Testis (tissue), 2 donors: ENCODE measurements around the gene OSBPL5.

Experiments
- POLR2A ChIP-seq: fragments of 450-650 bp; IDR thresholded peaks from one replicate; pipeline ENCODE4 v1.6.1; 2017; ENCODE audit warnings: antibody characterized with exemption, mild to moderate bottlenecking, moderate library complexity
- TF ChIP-seq, protein P1 (sequence below), 3 experiments: fragments of 450-650 bp in 2 of 3; fragments of 200-600 bp in 1 of 3; sonication (generic) in 1 of 3; IDR thresholded peaks; one replicate each; pipeline ENCODE4 v1.5.1; 2016 to 2019; ENCODE audit warnings: antibody characterized with exemption in 3 of 3, mild to moderate bottlenecking in 2 of 3, moderate library complexity in 1 of 3

DNA sequence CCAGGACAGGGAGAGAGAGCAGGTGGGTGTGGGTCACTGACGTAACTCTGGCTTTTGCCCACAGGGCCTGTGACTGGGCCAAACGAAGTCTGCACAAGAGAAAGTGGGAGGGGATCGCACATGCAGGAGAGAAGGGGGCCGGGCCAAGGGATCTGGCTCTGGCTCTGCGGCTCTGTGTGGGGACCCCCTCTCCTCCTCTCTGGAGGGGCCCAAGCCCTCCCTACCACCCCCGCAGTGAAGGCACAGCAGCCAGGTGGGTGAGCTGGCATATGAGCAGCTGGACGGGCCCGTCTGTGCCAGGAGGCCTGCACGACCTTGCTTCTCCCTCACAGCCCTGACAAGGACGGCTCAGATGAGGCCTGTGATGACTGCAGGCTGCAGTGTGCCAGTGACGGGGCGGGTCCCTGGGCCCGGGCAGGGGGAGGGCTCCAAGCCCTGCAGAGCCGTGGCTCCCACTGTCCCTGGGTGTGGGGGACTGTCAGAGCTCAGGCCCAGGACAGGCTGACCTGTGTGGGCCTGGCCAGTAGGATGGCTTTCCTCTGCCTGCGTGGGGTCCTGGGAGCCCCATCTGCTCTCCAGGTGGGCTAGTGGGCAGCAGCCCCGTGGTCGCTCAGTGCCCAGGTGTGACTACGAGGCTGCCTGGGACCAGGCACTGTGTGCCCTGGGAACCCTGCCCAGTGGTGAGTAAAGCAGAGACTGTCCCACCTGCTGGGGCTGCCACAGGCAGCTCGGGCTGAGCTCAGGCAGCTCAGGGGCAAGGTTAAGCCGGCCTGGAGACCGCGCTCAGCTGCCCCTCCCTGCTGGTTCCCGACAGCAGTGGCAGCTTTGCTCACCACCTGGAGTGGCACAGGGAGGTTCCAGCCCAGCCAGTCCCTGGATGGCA is 31.3 kb upstream of the OSBPL5 start:
- TF ChIP-seq, protein P1, sequence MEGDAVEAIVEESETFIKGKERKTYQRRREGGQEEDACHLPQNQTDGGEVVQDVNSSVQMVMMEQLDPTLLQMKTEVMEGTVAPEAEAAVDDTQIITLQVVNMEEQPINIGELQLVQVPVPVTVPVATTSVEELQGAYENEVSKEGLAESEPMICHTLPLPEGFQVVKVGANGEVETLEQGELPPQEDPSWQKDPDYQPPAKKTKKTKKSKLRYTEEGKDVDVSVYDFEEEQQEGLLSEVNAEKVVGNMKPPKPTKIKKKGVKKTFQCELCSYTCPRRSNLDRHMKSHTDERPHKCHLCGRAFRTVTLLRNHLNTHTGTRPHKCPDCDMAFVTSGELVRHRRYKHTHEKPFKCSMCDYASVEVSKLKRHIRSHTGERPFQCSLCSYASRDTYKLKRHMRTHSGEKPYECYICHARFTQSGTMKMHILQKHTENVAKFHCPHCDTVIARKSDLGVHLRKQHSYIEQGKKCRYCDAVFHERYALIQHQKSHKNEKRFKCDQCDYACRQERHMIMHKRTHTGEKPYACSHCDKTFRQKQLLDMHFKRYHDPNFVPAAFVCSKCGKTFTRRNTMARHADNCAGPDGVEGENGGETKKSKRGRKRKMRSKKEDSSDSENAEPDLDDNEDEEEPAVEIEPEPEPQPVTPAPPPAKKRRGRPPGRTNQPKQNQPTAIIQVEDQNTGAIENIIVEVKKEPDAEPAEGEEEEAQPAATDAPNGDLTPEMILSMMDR (IDR thresholded peaks at IDR 0.05), result no peak
- TF ChIP-seq POLR2A, result no peak
